Subcutaneous abdominal adipose tissue (tissue), 5 donors: Measurements from ENCODE around the gene PDE4D.
"Not testable (repeated sequence)": the region's sequence is repeated elsewhere in the genome, so short reads cannot be mapped to it uniquely, and the experiment has no call there.

Experiments
- H3K27ac ChIP-seq: one replicate; pipeline ENCODE4 v1.7.0; 2013; ENCODE audit warnings: low read depth, mild to moderate bottlenecking, inconsistent platforms, low read length, moderate library complexity
- H3K27me3 ChIP-seq, 5 donors: one replicate each; pipeline ENCODE4 v1.7.0; 2013; ENCODE audit warnings: low read length in 5 of 5, inconsistent platforms in 1 of 5; ENCODE audit not compliant: control insufficient read depth in 5 of 5, insufficient read depth in 4 of 5
- H3K36me3 ChIP-seq, 5 donors: one replicate each; pipeline ENCODE4 v1.7.0; 2013; ENCODE audit warnings: low read length in 5 of 5; ENCODE audit not compliant: control insufficient read depth in 5 of 5, insufficient read depth in 5 of 5
- H3K4me1 ChIP-seq, 5 donors: one replicate each; pipeline ENCODE4 v1.7.0; 2013; ENCODE audit warnings: low read length in 5 of 5, mild to moderate bottlenecking in 3 of 5, moderate library complexity in 1 of 5; ENCODE audit not compliant: control insufficient read depth in 5 of 5, insufficient read depth in 5 of 5
- H3K4me3 ChIP-seq, 5 donors: one replicate each; pipeline ENCODE4 v1.7.0; 2013; ENCODE audit warnings: low read length in 5 of 5, low read depth in 1 of 5
- H3K9ac ChIP-seq, 5 donors: one replicate each; pipeline ENCODE4 v1.7.0; 2013; ENCODE audit warnings: low read length in 5 of 5, mild to moderate bottlenecking in 4 of 5, moderate library complexity in 3 of 5
- H3K9me3 ChIP-seq, 5 donors: one replicate each; pipeline ENCODE4 v1.7.0; 2013; ENCODE audit warnings: low read length in 5 of 5; ENCODE audit not compliant: control insufficient read depth in 5 of 5
- donor health status: healthy.
- donor health status: healthy.
- donor health status: healthy.
- donor health status: healthy.
- donor health status: healthy.

PDE4D gene

GRCh38 chr5:59000211-59000610, 893.3 kb downstream of the PDE4D start:
- no peaks in the 10 kb centered on the region for H3K9me3 ChIP-seq
- H3K36me3 ChIP-seq = no peaks in the 10 kb centered on the region
- peaks cover 0 to 3% (median 0%) of the 10 kb centered on the region in 5 donors for H3K4me1 ChIP-seq
- no peak overlapping the region for H3K4me3 ChIP-seq
- H3K27me3 ChIP-seq = no peaks in the 10 kb centered on the region
- H3K9ac ChIP-seq = no peak overlapping the region
- no peak overlapping the region for H3K27ac ChIP-seq

GRCh38 chr5:58999804-59000203, 893.7 kb downstream of the PDE4D start:
- Histone ChIP-seq H3K9me3 (no peaks in the 10 kb centered on the region), H3K4me1 (peaks cover 0 to 3% (median 0%) of the 10 kb centered on the region in 5 donors), H3K9ac (no peak overlapping the region), H3K36me3 (no peaks in the 10 kb centered on the region), H3K27me3 (no peaks in the 10 kb centered on the region), H3K27ac (no peak overlapping the region), H3K4me3 (no peak overlapping the region)

- Histone ChIP-seq H3K4me3 (no peak overlapping the region), H3K27ac (no peak overlapping the region)
Observed at GRCh38 chr5:58998544-58998943, 895.0 kb downstream of the PDE4D start.

GRCh38 chr5:58995779-58996178, 897.7 kb downstream of the PDE4D start:
- H3K4me3 ChIP-seq, H3K27me3 ChIP-seq, H3K9ac ChIP-seq, H3K27ac ChIP-seq, H3K4me1 ChIP-seq, H3K36me3 ChIP-seq, H3K9me3 ChIP-seq: not testable (repeated sequence)

More at GRCh38 chr5:58998544-58998943, 895.0 kb downstream of the PDE4D start:
- Histone ChIP-seq H3K9me3 (no peaks in the 10 kb centered on the region), H3K9ac (no peak overlapping the region), H3K4me1 (peaks cover 0 to 3% (median 0%) of the 10 kb centered on the region in 5 donors), H3K36me3 (no peaks in the 10 kb centered on the region), H3K27me3 (no peaks in the 10 kb centered on the region)

- Histone ChIP-seq H3K27me3 (no peaks in the 10 kb centered on the region), H3K4me1 (no peaks in the 10 kb centered on the region), H3K36me3 (peaks cover 0 to 2% (median 0%) of the 10 kb centered on the region in 5 donors), H3K9me3 (no peaks in the 10 kb centered on the region), H3K4me3 (no peak overlapping the region), H3K27ac (no peak overlapping the region), H3K9ac (no peak overlapping the region)
Observed at GRCh38 chr5:58993461-58993860, 900.1 kb downstream of the PDE4D start.

GRCh38 chr5:58988938-58989337, 904.6 kb downstream of the PDE4D start:
- Histone ChIP-seq H3K36me3 (peaks cover 0 to 2% (median 0%) of the 10 kb centered on the region in 5 donors), H3K4me1 (no peaks in the 10 kb centered on the region), H3K9me3 (no peaks in the 10 kb centered on the region), H3K27ac (no peak overlapping the region), H3K27me3 (no peaks in the 10 kb centered on the region), H3K9ac (no peak overlapping the region), H3K4me3 (no peak overlapping the region)

GRCh38 chr5:58987193-58987592, 906.3 kb downstream of the PDE4D start:
- H3K27me3 ChIP-seq = no peaks in the 10 kb centered on the region
- H3K4me1 ChIP-seq = no peaks in the 10 kb centered on the region
- H3K27ac ChIP-seq = no peak overlapping the region
- H3K4me3 ChIP-seq = no peak overlapping the region
- no peak overlapping the region for H3K9ac ChIP-seq
- H3K9me3 ChIP-seq = no peaks in the 10 kb centered on the region
- peaks cover 0 to 2% (median 0%) of the 10 kb centered on the region in 5 donors for H3K36me3 ChIP-seq

- no peaks in the 10 kb centered on the region for H3K4me1 ChIP-seq
- H3K36me3 ChIP-seq = peaks cover 0 to 2% (median 0%) of the 10 kb centered on the region in 5 donors
- no peaks in the 10 kb centered on the region for H3K9me3 ChIP-seq
- no peak overlapping the region for H3K27ac ChIP-seq
- H3K27me3 ChIP-seq = no peaks in the 10 kb centered on the region
- H3K9ac ChIP-seq = no peak overlapping the region
- no peak overlapping the region for H3K4me3 ChIP-seq
Observed at GRCh38 chr5:58986281-58986680, 907.2 kb downstream of the PDE4D start.

- Histone ChIP-seq H3K9me3 (no peaks in the 10 kb centered on the region), H3K9ac (no peak overlapping the region), H3K4me1 (no peaks in the 10 kb centered on the region), H3K27ac (no peak overlapping the region), H3K27me3 (no peaks in the 10 kb centered on the region), H3K4me3 (no peak overlapping the region), H3K36me3 (peaks cover 0 to 2% (median 0%) of the 10 kb centered on the region in 5 donors)
Observed at GRCh38 chr5:58985759-58986158, 907.8 kb downstream of the PDE4D start.

GRCh38 chr5:58985311-58985710, 908.2 kb downstream of the PDE4D start:
- Histone ChIP-seq H3K4me1 (no peaks in the 10 kb centered on the region), H3K9ac (no peak overlapping the region), H3K27ac (no peak overlapping the region), H3K36me3 (peaks cover 0 to 2% (median 0%) of the 10 kb centered on the region in 5 donors), H3K4me3 (no peak overlapping the region), H3K9me3 (no peaks in the 10 kb centered on the region), H3K27me3 (no peaks in the 10 kb centered on the region)
